ENCODE results near the gene CDK5RAP1.

GRCh38 chr20:33412484-33412838 is 11.1 kb upstream of the CDK5RAP1 start:
- TF ChIP-seq CTCF (tag by site-specific recombination; IDR thresholded peaks at IDR 0.05) (no peak), ZNF18 (tag by site-specific recombination; IDR thresholded peaks at IDR 0.05) (no peak), PRDM2 (tag by site-specific recombination; IDR thresholded peaks at IDR 0.05; ENCODE audit: borderline replicate concordance) (no peak), TSHZ1 (tag by site-specific recombination; IDR thresholded peaks at IDR 0.05; ENCODE audit: borderline replicate concordance) (no peak), ZNF202 (tag by site-specific recombination; IDR thresholded peaks at IDR 0.05; ENCODE audit: borderline replicate concordance) (no peak), ZNF555 (tag by site-specific recombination; conservative IDR thresholded peaks at IDR 0.05) (no peak), ZNF121 (tag by site-specific recombination; IDR thresholded peaks at IDR 0.05) (no peak)
